Measurements from ENCODE around the gene PCDHB5.
"Not testable (repeated sequence)": the region's sequence is repeated elsewhere in the genome, so short reads cannot be mapped to it uniquely, and the experiment has no call there.

The PCDHB5 gene

DNA sequence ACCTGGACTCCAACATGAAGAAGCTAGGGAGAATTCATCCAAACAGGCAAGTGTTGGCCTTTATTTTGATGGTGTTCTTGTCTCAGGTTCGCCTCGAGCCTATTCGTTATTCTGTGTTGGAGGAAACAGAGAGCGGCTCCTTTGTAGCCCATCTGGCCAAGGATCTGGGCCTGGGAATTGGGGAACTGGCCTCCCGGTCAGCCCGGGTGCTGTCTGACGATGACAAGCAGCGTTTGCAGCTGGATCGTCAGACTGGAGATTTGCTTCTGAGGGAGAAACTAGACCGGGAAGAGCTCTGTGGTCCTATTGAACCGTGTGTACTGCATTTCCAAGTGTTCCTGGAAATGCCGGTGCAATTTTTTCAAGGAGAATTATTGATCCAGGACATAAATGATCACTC is 13.0 kb upstream of the PCDHB5 start:
- no peaks in the 10 kb centered on the region for H3K4me1 ChIP-seq (ENCODE audit: control insufficient read depth in 1 of 2, insufficient read depth in 1 of 2, low read depth in 1 of 2, low read length in 1 of 2)
- no peak overlapping the region for H3K4me3 ChIP-seq (ENCODE audit: low read depth in 1 of 2, low read length in 1 of 2)
- no peaks in the 10 kb centered on the region for H3K9me3 ChIP-seq
- TF ChIP-seq CTCF (IDR thresholded peaks at IDR 0.05) = no peak
- no peak overlapping the region for H3K27ac ChIP-seq
- peaks cover 4% of the 10 kb centered on the region for H3K27me3 ChIP-seq
- H3K36me3 ChIP-seq = no peaks in the 10 kb centered on the region

DNA sequence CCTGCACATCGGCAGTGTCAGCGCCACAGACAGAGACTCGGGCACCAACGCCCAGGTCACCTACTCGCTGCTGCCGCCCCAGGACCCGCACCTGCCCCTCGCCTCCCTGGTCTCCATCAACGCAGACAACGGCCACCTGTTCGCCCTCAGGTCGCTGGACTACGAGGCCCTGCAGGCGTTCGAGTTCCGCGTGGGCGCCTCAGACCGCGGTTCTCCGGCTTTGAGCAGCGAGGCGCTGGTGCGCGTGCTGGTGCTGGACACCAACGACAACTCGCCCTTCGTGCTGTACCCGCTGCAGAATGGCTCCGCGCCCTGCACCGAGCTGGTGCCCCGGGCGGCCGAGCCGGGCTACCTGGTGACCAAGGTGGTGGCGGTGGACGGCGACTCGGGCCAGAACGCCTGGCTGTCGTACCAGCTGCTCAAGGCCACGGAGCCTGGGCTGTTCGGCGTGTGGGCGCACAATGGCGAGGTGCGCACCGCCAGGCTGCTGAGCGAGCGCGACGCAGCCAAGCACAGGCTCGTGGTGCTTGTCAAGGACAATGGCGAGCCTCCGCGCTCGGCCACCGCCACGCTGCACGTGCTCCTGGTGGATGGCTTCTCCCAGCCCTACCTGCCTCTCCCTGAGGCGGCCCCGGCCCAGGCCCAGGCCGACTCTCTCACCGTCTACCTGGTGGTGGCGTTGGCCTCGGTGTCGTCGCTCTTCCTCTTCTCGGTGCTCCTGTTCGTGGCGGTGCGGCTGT is 11.4 kb upstream of the PCDHB5 start:
- not testable (repeated sequence) for H3K27me3 ChIP-seq; H3K9me3 ChIP-seq; H3K4me1 ChIP-seq (ENCODE audit: control insufficient read depth in 1 of 2, insufficient read depth in 1 of 2, low read depth in 1 of 2, low read length in 1 of 2); H3K27ac ChIP-seq; H3K36me3 ChIP-seq; H3K4me3 ChIP-seq (ENCODE audit: low read depth in 1 of 2, low read length in 1 of 2)

DNA sequence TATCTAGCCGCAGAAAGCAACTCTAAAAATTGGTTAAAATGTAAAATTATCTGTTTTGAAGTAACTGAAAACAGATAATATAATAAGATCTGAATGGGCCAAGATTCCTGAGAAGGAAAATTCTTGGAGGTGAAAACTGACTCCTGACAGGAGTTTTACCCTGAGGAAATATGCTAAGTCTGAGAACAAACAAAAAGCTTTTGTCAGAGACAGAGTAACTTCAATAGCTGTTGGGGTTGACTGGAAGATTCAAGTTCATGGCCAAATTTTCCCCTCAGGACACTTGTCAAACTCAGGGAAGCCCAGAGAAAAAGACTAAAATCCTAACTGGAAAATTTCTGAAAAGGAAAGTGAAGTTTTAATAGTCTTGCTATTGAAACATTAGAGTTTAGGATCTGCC is 7.7 kb upstream of the PCDHB5 start:
- Histone ChIP-seq H3K9me3 (no peaks in the 10 kb centered on the region), H3K27ac (no peak overlapping the region), H3K4me3 (ENCODE audit: low read depth in 1 of 2, low read length in 1 of 2) (no peak overlapping the region), H3K36me3 (no peaks in the 10 kb centered on the region), H3K27me3 (peaks cover 4% of the 10 kb centered on the region), H3K4me1 (ENCODE audit: control insufficient read depth in 1 of 2, insufficient read depth in 1 of 2, low read depth in 1 of 2, low read length in 1 of 2) (no peaks in the 10 kb centered on the region)
- TF ChIP-seq CTCF (IDR thresholded peaks at IDR 0.05) = no peak

DNA sequence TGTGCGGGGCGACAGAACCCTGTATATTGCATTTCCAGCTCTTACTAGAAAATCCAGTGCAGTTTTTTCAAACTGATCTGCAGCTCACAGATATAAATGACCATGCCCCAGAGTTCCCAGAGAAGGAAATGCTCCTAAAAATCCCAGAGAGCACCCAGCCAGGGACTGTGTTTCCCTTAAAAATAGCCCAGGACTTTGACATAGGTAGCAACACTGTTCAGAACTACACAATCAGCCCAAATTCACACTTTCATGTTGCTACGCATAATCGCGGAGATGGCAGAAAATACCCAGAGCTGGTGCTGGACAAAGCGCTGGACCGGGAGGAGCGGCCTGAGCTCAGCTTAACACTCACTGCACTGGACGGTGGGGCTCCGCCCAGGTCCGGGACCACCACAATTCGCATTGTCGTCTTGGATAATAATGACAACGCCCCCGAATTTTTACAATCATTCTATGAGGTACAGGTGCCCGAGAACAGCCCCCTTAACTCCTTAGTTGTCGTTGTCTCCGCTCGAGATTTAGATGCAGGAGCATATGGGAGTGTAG is 786 bp downstream of the PCDHB5 start:
- no peak for TF ChIP-seq CTCF (IDR thresholded peaks at IDR 0.05)
- Histone ChIP-seq H3K36me3 (no peaks in the 10 kb centered on the region), H3K4me1 (ENCODE audit: control insufficient read depth in 1 of 2, insufficient read depth in 1 of 2, low read depth in 1 of 2, low read length in 1 of 2) (no peaks in the 10 kb centered on the region), H3K9me3 (peaks cover 10% of the 10 kb centered on the region), H3K27me3 (peaks cover 12% of the 10 kb centered on the region), H3K4me3 (ENCODE audit: low read depth in 1 of 2, low read length in 1 of 2) (no peak overlapping the region), H3K27ac (no peak overlapping the region)

GRCh38 chr5:141137346-141137745 is 2.3 kb downstream of the PCDHB5 start:
- H3K4me1 ChIP-seq (ENCODE audit: control insufficient read depth in 1 of 2, insufficient read depth in 1 of 2, low read depth in 1 of 2, low read length in 1 of 2); H3K4me3 ChIP-seq (ENCODE audit: low read depth in 1 of 2, low read length in 1 of 2); H3K27ac ChIP-seq; H3K9me3 ChIP-seq; H3K36me3 ChIP-seq: not testable (repeated sequence)
- peaks cover 12% of the 10 kb centered on the region for H3K27me3 ChIP-seq

GRCh38 chr5:141149812-141150211 is 14.8 kb downstream of the PCDHB5 start, which contains the start of gene PCDHB6:
TSS of gene PCDHB6 (plus strand) at chr5:141150057. CDS start at chr5:141150258, 201 bp downstream.
- H3K4me3 ChIP-seq (ENCODE audit: low read depth in 1 of 2, low read length in 1 of 2) = no peak within 1 kb of the TSS

More at GRCh38 chr5:141149812-141150211, 14.8 kb downstream of the PCDHB5 start, which contains the start of gene PCDHB6:
- no peak within 1 kb of the TSS for H3K27ac ChIP-seq
- peaks cover 22% of the 10 kb centered on the region for H3K27me3 ChIP-seq
- no peaks in the 10 kb centered on the region for H3K36me3 ChIP-seq
- H3K9me3 ChIP-seq = no peaks in the 10 kb centered on the region
- no peaks in the 10 kb centered on the region for H3K4me1 ChIP-seq (ENCODE audit: control insufficient read depth in 1 of 2, insufficient read depth in 1 of 2, low read depth in 1 of 2, low read length in 1 of 2)
- TF ChIP-seq CTCF (IDR thresholded peaks at IDR 0.05) = no peak

Data from neutrophil (primary cell).